Stimulated activated CD4-positive, alpha-beta T cell treated with anti-CD3 and anti-CD28 coated beads, Interleukin-1b, Interleukin-23, amount 100 ng/mL, for 48 hours (primary cell): ENCODE results near the gene CAMK1G.

Source experiments
- DNase-seq: peaks from one replicate; pipeline ENCODE4 v3.0.0-alpha.2; 2020

Gene CAMK1G

GRCh38 chr1:209645574-209646452, 62.3 kb downstream of the CAMK1G start:
- no peak for DNase-seq

GRCh38 chr1:209646558-209646957, 63.0 kb downstream of the CAMK1G start:
- DNase-seq, result no peak

GRCh38 chr1:209647156-209647555, 63.6 kb downstream of the CAMK1G start:
- DNase-seq, result no peak

- no peak for DNase-seq
Measured at GRCh38 chr1:209648346-209648745, 64.8 kb downstream of the CAMK1G start.

- DNase-seq, result no peak
Measured at GRCh38 chr1:209648931-209649776, 65.6 kb downstream of the CAMK1G start.

- no peak for DNase-seq
Measured at GRCh38 chr1:209650454-209650853, 66.9 kb downstream of the CAMK1G start.

GRCh38 chr1:209651138-209651587, 67.6 kb downstream of the CAMK1G start:
- peak; percentile 80 for DNase-seq

GRCh38 chr1:209652121-209652735, 68.7 kb downstream of the CAMK1G start, which contains the start of gene LAMB3:
Gene LAMB3 (minus strand): TSS chr1:209652425. CDS start chr1:209650944, 1,481 bp downstream.
- no peak for DNase-seq

GRCh38 chr1:209652873-209653401, 69.4 kb downstream of the CAMK1G start:
- DNase-seq, result peak; percentile 71

- no peak for DNase-seq
Measured at GRCh38 chr1:209653915-209654351, 70.4 kb downstream of the CAMK1G start.

- no peak for DNase-seq
Measured at GRCh38 chr1:209655411-209656231, 72.1 kb downstream of the CAMK1G start.

- no peak for DNase-seq
Measured at GRCh38 chr1:209657140-209657879, 73.8 kb downstream of the CAMK1G start.

- DNase-seq, result no peak
Measured at GRCh38 chr1:209657918-209658317, 74.4 kb downstream of the CAMK1G start.

GRCh38 chr1:209659909-209660308, 76.4 kb downstream of the CAMK1G start:
- peak; percentile 19 for DNase-seq

GRCh38 chr1:209661071-209661470, 77.6 kb downstream of the CAMK1G start:
- no peak for DNase-seq

GRCh38 chr1:209662879-209663327, 79.4 kb downstream of the CAMK1G start:
- no peak for DNase-seq
